HL-60/S4 (cell line): Measurements from ENCODE around the gene UBASH3B.

Experiments
- in situ Hi-C: fragments of 300-500 bp; cut with MboI; formaldehyde crosslinking; loops from 2 replicates; pipeline ENCODE4 v1.14.3; 2022; ENCODE audit warnings: low sequenced_read_pairs

The UBASH3B gene

DNA sequence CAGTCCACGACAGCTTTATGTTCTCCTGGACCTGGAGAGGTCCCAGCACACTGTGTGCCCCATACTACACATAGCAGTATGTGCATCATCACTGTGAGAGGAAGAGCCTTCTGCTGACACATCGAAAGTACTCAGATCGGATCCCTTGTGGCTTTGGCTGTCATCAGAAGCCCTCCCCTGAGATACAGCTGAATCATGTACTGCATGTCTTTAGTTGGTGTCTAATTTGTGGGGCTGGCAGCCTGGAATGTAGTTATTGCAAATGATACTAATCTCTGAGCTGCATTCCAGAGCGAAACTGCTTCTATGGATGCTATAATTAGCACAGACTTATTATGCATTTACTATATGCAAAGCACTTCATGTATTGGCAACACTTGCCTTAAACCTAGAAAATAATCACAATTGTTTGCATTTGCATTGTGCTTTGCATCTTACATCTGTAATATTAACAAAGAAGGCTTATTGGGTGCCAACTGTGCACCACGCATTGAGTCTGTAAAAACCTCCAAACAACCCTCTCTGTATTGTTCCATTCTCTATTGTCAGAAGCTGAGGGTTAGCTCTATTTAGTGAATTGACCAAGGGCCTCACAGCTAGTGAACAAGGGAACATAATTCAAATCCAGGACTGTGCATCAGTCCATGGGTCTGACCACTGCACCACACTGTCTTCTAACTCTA is 93.6 kb downstream of the UBASH3B start:
- in situ Hi-C loops = no loop called here

GRCh38 chr11:122750049-122750448 is 94.5 kb downstream of the UBASH3B start:
- in situ Hi-C loops = loop anchor here (25.0 kb wide), 1 partner anchor 88 kb away; the partner anchor contains the start of gene UBASH3B

- in situ Hi-C loops = loop anchor here (25.0 kb wide), 1 partner anchor 89 kb away; the partner anchor contains the start of gene UBASH3B
These were observed 96.0 kb downstream of the UBASH3B start for GRCh38 chr11:122751292-122752070.

- in situ Hi-C loops = loop anchor here (25.0 kb wide), 1 partner anchor 92 kb away; the partner anchor contains the start of gene UBASH3B
These were observed 98.5 kb downstream of the UBASH3B start for GRCh38 chr11:122754028-122754427.

DNA sequence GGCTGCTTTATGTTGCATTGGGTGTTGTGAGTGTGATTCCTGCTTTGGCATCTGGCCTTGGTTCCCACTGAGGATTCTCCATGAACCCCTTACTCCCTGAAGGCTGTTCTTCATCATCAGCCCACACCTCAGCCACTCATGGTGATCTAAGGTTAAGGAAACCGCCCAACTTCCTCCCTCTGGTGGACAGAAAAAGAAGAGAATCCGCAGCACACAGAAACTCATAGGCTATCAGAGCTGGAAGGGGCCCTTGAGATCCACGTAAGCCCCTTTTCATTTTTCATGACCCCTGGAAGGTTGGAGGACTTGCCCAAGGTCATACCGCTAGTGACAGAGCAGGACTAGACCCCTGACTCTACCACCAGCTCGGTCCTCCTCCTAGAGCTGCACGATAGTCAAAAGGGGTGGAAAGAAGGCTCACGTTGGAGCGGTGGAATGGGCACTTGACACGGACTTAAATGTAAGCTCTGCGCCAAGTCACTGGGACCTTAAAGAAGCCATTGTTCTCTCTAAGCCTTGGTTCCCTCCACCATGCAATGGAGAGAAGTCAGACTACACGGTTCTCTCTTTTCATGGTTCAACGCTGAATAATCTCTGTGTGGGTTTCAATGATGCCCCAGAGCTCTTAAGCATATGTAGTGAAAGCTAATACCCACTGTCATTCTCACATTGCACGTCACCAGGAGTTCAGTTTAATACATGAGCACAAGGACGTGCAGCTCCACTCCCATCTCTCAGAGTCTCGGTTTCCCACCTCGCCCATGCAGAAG is 99.2 kb downstream of the UBASH3B start:
- in situ Hi-C loops = loop anchor here (25.0 kb wide), 1 partner anchor 92 kb away; the partner anchor contains the start of gene UBASH3B

GRCh38 chr11:122755409-122755808 is 99.9 kb downstream of the UBASH3B start:
- in situ Hi-C loops = loop anchor here (25.0 kb wide), 1 partner anchor 93 kb away; the partner anchor contains the start of gene UBASH3B

DNA sequence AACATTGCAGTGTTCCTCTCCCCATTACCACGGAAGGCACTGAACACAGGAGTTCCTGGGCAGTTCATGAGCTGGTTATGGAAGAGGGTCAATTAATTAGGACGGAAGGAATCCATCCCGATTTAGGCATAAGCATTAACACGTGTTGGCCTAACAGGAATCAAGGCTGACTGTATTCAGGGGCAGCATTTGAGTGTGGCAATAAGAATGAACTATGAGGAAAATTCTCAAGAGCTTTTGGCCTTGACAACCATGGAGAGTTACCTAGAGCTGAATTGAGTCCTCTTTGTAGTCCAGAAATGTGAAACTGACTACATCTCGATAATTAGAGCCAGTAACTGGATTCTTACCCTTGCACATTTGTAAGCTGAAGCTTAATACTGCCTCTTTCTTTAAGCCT is 100.4 kb downstream of the UBASH3B start:
- in situ Hi-C loops = loop anchor here (25.0 kb wide), 1 partner anchor 94 kb away; the partner anchor contains the start of gene UBASH3B

- in situ Hi-C loops = loop anchor here (25.0 kb wide), 1 partner anchor 94 kb away; the partner anchor contains the start of gene UBASH3B
These were observed 100.9 kb downstream of the UBASH3B start for GRCh38 chr11:122756417-122756816.

- in situ Hi-C loops = loop anchor here (25.0 kb wide), 1 partner anchor 95 kb away; the partner anchor contains the start of gene UBASH3B
These were observed 101.7 kb downstream of the UBASH3B start for GRCh38 chr11:122757201-122757600.

DNA sequence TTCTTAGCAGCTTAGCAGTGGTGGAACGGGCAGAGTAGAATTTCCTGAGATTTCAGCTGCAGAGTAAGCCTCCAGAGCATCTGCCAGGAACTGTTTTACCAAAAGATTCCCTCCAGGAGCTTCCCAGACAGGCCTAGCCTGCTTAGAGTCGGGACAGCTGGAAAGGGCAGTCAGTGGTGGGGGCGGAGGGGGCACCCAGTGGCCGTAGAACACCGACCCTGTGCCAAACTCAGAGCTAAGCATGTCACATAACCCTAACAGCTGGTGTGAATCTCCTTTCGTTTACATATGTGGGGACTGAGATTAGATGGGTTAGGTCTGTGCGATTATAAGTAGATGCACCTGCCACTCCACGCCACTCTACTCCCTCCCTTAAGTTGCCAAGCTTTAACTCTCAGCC is 102.8 kb downstream of the UBASH3B start:
- in situ Hi-C loops = loop anchor here (25.0 kb wide), 1 partner anchor 96 kb away; the partner anchor contains the start of gene UBASH3B

DNA sequence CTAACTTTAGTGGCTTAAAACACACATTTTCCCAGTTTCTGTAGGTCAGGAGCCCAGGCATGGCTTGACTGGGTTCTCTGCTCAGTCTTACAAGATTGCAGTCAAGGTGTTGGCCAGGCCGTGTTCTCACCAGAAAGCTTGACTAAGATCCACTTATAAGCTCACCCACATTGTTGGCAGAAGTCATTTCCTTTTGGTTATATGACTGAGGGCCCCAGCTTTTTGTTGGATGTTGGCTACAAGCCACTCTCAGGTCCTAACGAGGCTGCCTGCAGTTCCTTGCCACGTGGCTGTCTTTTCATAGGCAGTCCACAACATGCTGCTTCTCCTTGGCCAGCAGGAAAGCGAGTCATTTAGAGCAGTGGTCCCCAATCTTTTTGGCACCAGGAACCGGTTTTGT is 103.5 kb downstream of the UBASH3B start:
- in situ Hi-C loops = loop anchor here (25.0 kb wide), 1 partner anchor 97 kb away; the partner anchor contains the start of gene UBASH3B

DNA sequence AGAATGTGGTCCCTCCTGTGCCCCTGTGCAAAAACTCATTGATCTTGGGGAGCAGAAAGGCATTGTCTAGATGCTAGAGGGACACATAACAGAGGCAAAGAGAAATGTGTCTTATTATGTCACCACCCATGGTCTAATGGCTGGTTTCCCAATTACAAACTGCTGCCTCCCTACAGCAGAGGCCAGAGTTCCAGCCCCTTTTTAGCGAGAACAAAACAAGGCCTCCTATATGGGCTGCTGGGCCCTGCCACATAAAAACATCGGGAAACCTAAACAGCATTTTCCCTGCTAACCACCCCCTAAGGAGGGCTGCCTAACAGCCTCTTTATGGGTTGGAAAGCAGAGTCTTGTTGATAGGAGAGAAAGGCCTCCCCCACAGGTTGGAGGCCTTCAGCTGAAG is 107.6 kb downstream of the UBASH3B start:
- in situ Hi-C loops = loop anchor here (25.0 kb wide), 1 partner anchor 101 kb away; the partner anchor contains the start of gene UBASH3B

GRCh38 chr11:122764371-122765090 is 109.0 kb downstream of the UBASH3B start:
- in situ Hi-C loops = loop anchor here (25.0 kb wide), 1 partner anchor 102 kb away; the partner anchor contains the start of gene UBASH3B

GRCh38 chr11:122765487-122766131 is 110.1 kb downstream of the UBASH3B start:
- in situ Hi-C loops = loop anchor here (25.0 kb wide), 1 partner anchor 103 kb away; the partner anchor contains the start of gene UBASH3B

GRCh38 chr11:122769126-122769780 is 113.7 kb downstream of the UBASH3B start:
- in situ Hi-C loops = loop anchor here (25.0 kb wide), 1 partner anchor 107 kb away; the partner anchor contains the start of gene UBASH3B

DNA sequence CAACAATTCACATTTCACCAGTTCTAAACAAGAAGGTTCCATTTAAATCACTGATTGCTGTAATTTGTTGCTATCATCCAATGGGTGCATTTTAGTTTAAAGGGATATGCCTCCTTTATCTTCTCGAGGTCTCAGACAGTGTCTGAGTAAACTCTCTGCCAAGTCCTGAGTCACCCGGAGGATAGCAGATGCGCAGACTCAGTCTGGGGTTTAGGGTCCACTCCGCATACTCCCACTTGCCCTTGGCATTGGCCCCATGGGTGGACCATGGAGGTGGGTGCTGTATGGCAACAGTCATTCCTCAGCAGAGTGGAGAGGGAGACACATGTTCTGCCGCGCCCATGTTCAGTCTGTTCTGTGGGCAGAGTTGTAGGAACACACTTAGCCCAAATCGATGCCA is 117.4 kb downstream of the UBASH3B start:
- in situ Hi-C loops = loop anchor here (25.0 kb wide), 1 partner anchor 111 kb away; the partner anchor contains the start of gene UBASH3B

- in situ Hi-C loops = loop anchor here (25.0 kb wide), 1 partner anchor 112 kb away; the partner anchor contains the start of gene UBASH3B
These were observed 118.3 kb downstream of the UBASH3B start for GRCh38 chr11:122773781-122774266.

DNA sequence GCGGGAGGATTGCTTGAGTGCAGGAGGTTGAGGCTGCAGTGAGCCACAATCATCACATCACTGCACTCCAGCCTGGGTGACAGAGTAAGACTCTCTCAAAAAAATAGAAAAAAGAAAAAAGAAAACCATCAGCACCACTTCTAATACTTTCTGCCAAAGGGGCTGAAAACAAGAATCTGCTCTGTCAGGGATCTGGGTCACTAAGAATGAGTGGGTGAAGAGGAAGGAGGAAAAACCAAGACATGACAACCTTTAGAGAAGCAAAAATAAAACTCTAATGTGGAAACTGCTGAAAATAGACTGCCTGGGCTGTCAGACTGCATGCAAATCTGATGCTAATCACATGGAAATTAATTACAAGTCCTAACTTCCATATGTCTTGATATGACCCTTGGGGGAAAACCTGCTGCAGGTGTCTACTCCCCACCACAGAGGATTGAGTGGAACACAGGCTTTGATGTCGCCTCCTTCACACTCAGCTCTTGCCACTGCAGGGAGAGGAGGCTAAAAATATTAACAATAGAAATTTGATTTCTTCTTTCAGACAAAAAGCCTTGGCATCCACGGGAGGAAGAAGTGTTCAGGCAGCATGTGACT is 120.3 kb downstream of the UBASH3B start:
- in situ Hi-C loops = no loop called here
